Activated CD8-positive, alpha-beta memory T cell treated with anti-CD3 and anti-CD28 coated beads for 36 hours (primary cell): ENCODE measurements around the gene PRKCH. TPM values are rescaled to one million over a fixed set of nuclear protein-coding genes. Genes with fewer than 3 reads are reported as not detected.
"Not testable (repeated sequence)": the region's sequence is repeated elsewhere in the genome, so short reads cannot be mapped to it uniquely, and the experiment has no call there.

Experiments used
- CTCF ChIA-PET: fragments of 350-600 bp; sonication (Branson Sonifier 250); formaldehyde crosslinking; loops from one replicate; lab custom pipeline; 2021; ENCODE audit warnings: antibody characterized with exemption; lab: Charles Lee
- POLR2A ChIA-PET: fragments of 350-600 bp; sonication (Branson Sonifier 250); formaldehyde crosslinking; loops from one replicate; lab custom pipeline; 2021; ENCODE audit warnings: antibody characterized with exemption; lab: Charles Lee
- total RNA-seq, 2 experiments: library from RNA; stranded (reverse); gene quantifications; one replicate each; pipeline ENCODE4 v1.2.3, GENCODE V29; 2021

The PRKCH gene
- total RNA-seq, 2 experiments from 2014 or later: 185 to 189 TPM

GRCh38 chr14:61461808-61462275 lies 140.5 kb downstream of the PRKCH start:
- ChIA-PET CTCF (interaction anchor here (0.7 to 3.2 kb wide), 7 partner anchors 9 to 386 kb away, joined by 3 to 19 read pairs (median 3); no protein-coding TSS in a partner anchor), POLR2A (no interaction called here)

DNA sequence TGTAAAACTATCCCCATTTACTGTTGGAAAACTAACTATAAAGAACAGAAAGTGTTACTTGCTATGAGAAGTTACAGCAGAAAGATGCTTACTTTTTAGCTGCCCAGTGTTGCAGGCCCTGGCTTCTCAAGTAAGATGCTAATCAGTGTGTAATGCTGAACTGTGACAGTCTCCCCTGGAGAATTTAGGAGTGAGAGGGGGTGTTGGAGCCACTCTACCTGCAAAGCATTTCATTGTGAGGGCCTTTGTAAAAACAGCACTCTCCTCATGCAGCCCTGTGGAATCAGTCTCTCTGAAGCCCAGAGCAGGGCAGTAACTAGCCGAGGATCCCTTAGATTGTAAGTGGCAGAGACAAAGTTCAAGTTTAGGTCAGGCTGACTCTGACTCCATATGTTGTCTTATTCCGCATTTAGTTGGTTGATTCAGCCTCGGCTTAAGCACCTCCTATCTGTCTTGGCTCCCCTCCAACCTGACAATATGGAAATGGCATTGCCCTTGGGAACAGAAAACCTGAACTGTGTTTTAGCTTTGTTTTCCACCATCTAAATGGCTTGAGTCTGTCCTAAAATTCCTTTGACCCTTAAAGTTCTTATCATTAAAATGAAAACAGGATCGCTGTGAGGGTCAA lies 141.3 kb downstream of the PRKCH start:
- CTCF ChIA-PET: interaction anchor here (0.7 to 3.2 kb wide), 6 partner anchors 8 to 385 kb away, joined by 3 to 19 read pairs (median 3); no protein-coding TSS in a partner anchor
- POLR2A ChIA-PET: no interaction called here

GRCh38 chr14:61463664-61464285 lies 142.4 kb downstream of the PRKCH start:
- POLR2A ChIA-PET: no interaction called here
- CTCF ChIA-PET: no interaction called here

- CTCF ChIA-PET, POLR2A ChIA-PET: not testable (repeated sequence)
These were observed 143.4 kb downstream of the PRKCH start for GRCh38 chr14:61464539-61465320.

DNA sequence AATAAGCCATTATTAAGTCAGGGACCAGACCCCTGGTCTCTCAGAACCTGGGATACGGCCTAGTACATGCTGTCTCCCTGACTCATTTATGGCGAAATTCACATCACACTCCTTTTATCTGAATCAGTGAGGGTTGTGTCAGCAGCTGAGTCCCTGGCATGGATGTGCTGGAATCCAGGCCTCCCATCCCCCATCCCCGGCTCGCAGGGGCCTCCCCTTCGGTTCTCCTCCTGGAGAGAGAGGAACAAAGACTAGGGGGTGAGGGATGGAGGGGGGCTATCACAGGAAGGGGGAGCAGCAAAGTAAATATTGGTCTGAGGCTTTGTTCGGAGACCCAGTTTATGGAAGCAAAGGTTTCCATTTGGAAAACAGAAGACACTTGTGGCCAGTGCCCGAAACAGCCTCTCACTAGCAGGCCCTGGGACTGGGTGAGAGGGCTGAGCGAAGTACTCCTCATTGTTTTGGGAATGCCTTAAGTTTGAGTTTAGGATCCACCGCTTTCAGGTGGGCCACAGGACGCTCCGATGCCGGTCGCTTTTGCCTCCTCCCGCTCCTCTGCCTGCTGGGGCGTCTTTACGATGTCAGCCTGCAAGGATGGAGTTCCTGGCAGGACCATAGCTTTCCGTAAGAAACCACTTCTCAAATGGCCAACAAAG lies 145.0 kb downstream of the PRKCH start:
- ChIA-PET CTCF (interaction anchor here (1.4 kb wide), 1 partner anchor 371 kb away, joined by 3 read pairs; no protein-coding TSS in a partner anchor), POLR2A (no interaction called here)

DNA sequence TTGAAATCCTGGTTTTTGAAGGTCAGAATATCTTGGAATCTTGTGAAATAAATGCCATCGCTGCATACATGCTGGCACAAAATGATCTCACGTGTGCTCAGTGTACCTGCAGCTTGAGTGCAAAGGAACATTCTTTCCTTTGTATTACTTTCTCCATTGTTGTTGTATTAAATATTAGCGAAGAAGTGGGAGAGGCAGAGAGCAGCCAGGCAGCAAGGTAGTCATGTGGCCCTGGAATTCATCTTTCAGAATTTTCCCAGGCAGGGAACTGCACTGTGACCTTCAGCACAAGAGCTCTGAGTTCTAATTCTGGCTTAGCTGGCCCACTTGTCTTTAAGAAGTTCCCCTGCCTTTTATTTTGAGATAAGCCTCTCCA lies 145.5 kb downstream of the PRKCH start:
- CTCF ChIA-PET: interaction anchor here (1.4 kb wide), 1 partner anchor 371 kb away, joined by 3 read pairs; no protein-coding TSS in a partner anchor
- POLR2A ChIA-PET: no interaction called here

DNA sequence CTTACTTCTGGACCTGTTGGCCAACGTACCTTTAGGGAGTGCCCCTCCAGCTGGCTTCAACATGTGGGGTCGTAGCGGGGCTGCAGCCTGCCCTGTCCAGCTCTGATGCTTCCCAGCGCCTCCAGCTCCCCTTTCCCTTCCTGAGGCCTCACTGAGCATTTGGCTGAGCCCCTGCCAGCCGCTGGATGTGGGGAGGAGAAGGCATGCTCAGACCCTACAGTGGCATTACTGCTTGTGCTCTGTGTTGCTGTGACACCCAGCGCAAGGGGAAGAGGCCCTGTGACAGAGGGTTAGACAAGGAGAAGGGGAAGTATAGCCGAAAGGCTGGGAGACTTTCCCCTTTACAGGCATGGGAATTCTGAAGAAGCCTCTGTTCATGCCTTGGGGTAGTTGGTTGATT lies 145.9 kb downstream of the PRKCH start:
- ChIA-PET CTCF (interaction anchor here (1.4 kb wide), 1 partner anchor 371 kb away, joined by 3 read pairs; no protein-coding TSS in a partner anchor), POLR2A (no interaction called here)

DNA sequence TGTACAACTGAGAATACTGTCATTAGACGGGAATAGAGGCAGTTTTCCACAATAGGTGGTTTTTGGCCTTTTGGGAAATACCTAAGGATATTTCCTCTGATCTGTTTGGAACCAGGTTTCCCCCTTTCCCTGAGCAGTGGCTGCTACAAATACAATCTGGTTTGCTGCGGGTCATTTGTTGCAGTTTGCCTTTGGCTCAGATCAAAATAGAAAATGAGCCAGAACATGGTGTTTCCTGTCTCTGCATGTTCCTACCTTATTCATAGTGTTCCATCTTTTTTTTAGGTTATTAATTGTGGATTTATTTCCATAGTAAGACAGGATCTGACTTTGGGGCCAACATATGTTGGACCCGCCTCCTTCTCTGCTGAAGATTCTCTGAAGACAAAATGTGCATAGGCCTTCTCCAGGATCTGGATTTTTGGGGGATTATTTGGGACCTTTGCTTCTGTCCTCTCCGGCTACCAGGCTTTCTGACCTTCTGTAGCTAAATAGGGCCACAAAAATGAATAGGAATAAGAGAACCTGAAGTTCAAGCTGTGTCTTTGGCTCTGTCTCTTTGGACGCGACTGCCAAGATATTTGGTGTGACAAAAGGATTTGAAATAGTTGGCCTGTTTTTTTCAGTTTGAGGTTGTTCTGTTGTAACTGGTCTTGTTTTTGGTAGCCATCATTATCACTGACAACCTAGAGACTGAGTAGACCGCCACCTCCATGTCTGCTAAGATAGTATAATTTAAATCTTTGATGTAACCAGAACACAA lies 146.9 kb downstream of the PRKCH start:
- CTCF ChIA-PET: no interaction called here
- POLR2A ChIA-PET: no interaction called here

DNA sequence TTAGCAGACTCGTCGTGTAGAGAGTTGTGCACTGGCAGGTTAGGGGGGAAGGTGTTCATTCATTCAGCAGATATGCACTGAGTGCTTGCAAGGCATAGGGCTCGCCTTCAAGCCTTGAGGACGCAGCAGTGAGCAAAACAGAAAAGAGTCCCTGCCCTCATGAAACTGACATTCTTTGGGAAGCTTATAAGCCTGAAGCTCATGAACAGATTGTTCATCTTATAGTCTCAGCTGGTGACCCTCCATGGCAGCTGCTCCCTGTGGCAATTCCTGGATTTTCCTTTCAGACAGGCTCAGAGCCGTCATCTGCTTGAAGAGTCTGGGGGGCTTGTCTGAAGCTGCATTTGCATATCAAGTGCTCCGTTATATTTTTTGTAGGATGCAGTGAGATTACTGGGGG lies 148.4 kb downstream of the PRKCH start:
- POLR2A ChIA-PET: no interaction called here
- CTCF ChIA-PET: interaction anchor here (1.4 kb wide), 3 partner anchors 33 to 367 kb away, joined by 3 to 4 read pairs (median 4); no protein-coding TSS in a partner anchor

- POLR2A ChIA-PET: no interaction called here
These were observed 149.0 kb downstream of the PRKCH start for GRCh38 chr14:61470261-61470960.

GRCh38 chr14:61470961-61471293 lies 149.5 kb downstream of the PRKCH start:
- CTCF ChIA-PET: interaction anchor here (0.6 to 1.4 kb wide), 7 partner anchors 9 to 366 kb away, joined by 3 to 6 read pairs (median 4); no protein-coding TSS in a partner anchor
- POLR2A ChIA-PET: interaction anchor here (0.6 to 1.0 kb wide), 2 partner anchors 239 to 321 kb away, joined by 3 to 4 read pairs; no protein-coding TSS in a partner anchor

More at GRCh38 chr14:61470261-61470960, 149.0 kb downstream of the PRKCH start:
- CTCF ChIA-PET: interaction anchor here (0.6 to 1.4 kb wide), 7 partner anchors 8 to 367 kb away, joined by 3 to 4 read pairs (median 3); no protein-coding TSS in a partner anchor

DNA sequence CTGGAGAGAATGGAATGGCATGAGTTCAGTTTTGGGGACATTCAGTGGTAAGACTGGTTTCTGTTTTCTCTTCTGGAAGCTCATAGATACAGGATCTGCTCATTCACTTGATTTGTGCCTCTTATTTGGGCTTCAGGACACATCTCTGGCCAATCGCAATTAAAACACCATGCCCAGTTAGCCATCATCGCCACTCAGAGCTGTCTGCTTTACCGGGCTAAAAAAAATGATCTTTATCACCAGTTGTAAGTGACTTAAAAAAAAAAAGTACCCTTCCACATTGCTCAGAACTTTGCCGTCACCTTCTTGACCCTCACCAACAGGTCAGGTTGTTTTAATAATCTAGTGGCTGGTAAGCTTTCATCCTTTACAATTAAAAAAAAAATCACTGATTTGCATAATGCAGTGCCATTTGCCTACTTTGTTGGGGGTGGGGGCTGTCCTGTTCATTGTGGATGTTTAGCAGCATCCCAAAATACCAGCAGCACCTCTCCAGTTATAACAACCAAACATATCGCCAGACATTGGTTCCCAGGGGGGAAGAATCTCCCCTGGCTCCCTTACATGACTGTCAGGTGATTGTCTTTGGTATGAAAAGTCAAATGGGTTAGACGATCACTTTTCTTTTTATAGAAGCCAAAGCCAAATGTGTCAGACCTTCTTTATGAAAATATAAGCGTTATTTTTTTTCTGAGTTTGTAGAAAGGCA lies 150.1 kb downstream of the PRKCH start:
- CTCF ChIA-PET: interaction anchor here (0.9 to 1.4 kb wide), 6 partner anchors 9 to 366 kb away, joined by 3 to 6 read pairs (median 3); no protein-coding TSS in a partner anchor
- POLR2A ChIA-PET: interaction anchor here (0.6 to 1.0 kb wide), 3 partner anchors 31 to 320 kb away, joined by 3 to 4 read pairs (median 3); no protein-coding TSS in a partner anchor

DNA sequence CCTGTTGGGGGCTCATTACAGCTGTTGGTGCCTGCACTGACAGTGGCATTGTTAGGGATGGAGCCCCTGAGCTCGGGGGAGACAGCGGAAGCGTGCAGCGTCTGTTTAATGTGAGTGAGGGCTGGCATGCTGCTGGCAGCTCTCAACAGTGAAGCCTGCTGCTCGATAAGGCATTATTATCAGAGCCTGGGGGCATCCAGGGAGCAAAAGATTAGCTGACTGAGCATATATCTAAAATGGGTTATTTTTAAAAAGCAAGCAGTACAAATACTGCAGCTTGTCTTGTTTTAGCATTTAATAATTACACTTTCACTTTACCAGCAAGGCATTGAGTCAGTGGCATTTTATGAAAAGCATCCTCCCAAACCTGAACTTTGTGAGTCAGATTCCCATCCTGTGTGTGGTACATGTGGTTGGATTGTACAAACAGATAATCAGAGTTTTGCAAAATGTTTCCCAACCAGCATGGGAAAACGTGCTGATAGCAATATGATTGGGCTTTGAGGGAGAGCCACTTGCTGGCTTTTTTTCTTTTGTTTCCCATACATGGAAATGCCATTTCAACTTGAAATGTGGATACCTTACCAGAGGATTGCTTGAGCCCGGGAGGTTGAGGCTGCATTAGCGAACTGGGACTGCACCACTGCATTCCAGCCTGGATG lies 150.8 kb downstream of the PRKCH start:
- ChIA-PET POLR2A (interaction anchor here (1.0 to 1.2 kb wide), 3 partner anchors 30 to 238 kb away, joined by 3 to 5 read pairs (median 3); no protein-coding TSS in a partner anchor), CTCF (interaction anchor here (0.9 to 1.4 kb wide), 3 partner anchors 32 to 365 kb away, joined by 3 to 6 read pairs (median 3); no protein-coding TSS in a partner anchor)

GRCh38 chr14:61472801-61473376 lies 151.5 kb downstream of the PRKCH start:
- ChIA-PET POLR2A (interaction anchor here (0.6 to 1.2 kb wide), 5 partner anchors 14 to 56 kb away, joined by 3 to 5 read pairs (median 3); no protein-coding TSS in a partner anchor), CTCF (interaction anchor here (0.9 to 1.7 kb wide), 3 partner anchors 31 to 160 kb away, joined by 3 to 4 read pairs (median 3); partner anchors contain the start of gene PRKCH)

GRCh38 chr14:61474015-61474414 lies 152.6 kb downstream of the PRKCH start:
- CTCF ChIA-PET: interaction anchor here (1.7 kb wide), 1 partner anchor 152 kb away, joined by 4 read pairs; the partner anchor contains the start of gene PRKCH

More at GRCh38 chr14:61474015-61474414, 152.6 kb downstream of the PRKCH start:
- POLR2A ChIA-PET: interaction anchor here (0.7 to 1.1 kb wide), 2 partner anchors 13 to 31 kb away, joined by 3 read pairs; no protein-coding TSS in a partner anchor
